Suprapubic skin (tissue), 4 donors: ENCODE results near the gene DNAJB1.

Experiments
- CTCF ChIP-seq, 2 donors: fragments of 200-600 bp in 1 of 2; fragments of 450-650 bp in 1 of 2; sonication (generic) in 1 of 2; IDR thresholded peaks; one replicate each; pipeline ENCODE4 v1.5.1; 2016 to 2019; ENCODE audit warnings: antibody characterized with exemption in 2 of 2, mild to moderate bottlenecking in 1 of 2, moderate library complexity in 1 of 2
- POLR2A ChIP-seq, 2 donors: fragments of 450-650 bp; IDR thresholded peaks; one replicate each; pipeline ENCODE4 v1.6.1; 2017; ENCODE audit warnings: antibody characterized with exemption in 2 of 2, mild to moderate bottlenecking in 2 of 2, moderate library complexity in 2 of 2
- POLR2AphosphoS5 ChIP-seq, 3 donors: sonication (generic); formaldehyde crosslinking; IDR thresholded peaks; one replicate each; pipeline ENCODE4 v1.6.1; 2017; ENCODE audit warnings: antibody characterized with exemption in 3 of 3

GRCh38 chr19:14516746-14517438 lies 1.3 kb downstream of the DNAJB1 start:
- TF ChIP-seq CTCF (IDR thresholded peaks at IDR 0.05) (no peak), POLR2A (IDR thresholded peaks at IDR 0.05) (no peak), POLR2AphosphoS5 (IDR thresholded peaks at IDR 0.05) (no peak)
